Left cardiac atrium (tissue), 4 donors: ENCODE data around the gene CCDC167. TPM values are rescaled to one million over a fixed set of nuclear protein-coding genes. Genes with fewer than 3 reads are reported as not detected.

Experiments
- ATAC-seq, 2 donors: fragments of 200-7000 bp; cut with Tn5 transposase; one replicate each; pipeline ENCODE4 v1.9.1; 2020; ENCODE audit warnings: mild to moderate bottlenecking in 2 of 2, moderate library complexity in 2 of 2
- DNase-seq: peaks from one replicate; pipeline ENCODE4 v3.0.0-alpha.2; 2020
- intact Hi-C, 2 donors: fragments of 100-400 bp; cut with DNase I; formaldehyde crosslinking; loops; one replicate each; pipeline versions ENCODE4 v1.14.1 to v1.15.1; 2022 to 2023
- total RNA-seq, 2 donors: library from RNA; stranded (reverse); fragmentation: NEBNext Ultra II Directional; extraction: Animal tissue kit (Norgen Biotek cat#: 25700); gene quantifications; one replicate each; pipeline ENCODE4 v1.2.1, GENCODE V29; 2021
- donor health status: DM: no; HTN: yes; CAD: no.
- donor health status: DM: no; HTN: yes; CAD: no; lungs with severe emphysema.
- donor health status: DM: yes; HTN: yes; CAD: no.
- donor health status: Dilated cardiomyopathy.

The CCDC167 gene
- total RNA-seq, 2 donors from 2014 or later = 19.5 to 28.7 TPM

- ATAC-seq (peak; percentile 58 to 81), DNase-seq (no peak)
- intact Hi-C loops = loop anchor here in 1 of 2 donors (10.0 kb wide), 2 partner anchors 83 to 203 kb away; no protein-coding TSS in a partner anchor
These were observed 17.7 kb downstream of the CCDC167 start for GRCh38 chr6:37481711-37482605.

- intact Hi-C loops = loop anchor here in 1 of 2 donors (10.0 kb wide), 2 partner anchors 84 to 204 kb away; no protein-coding TSS in a partner anchor
- DNase-seq (no peak), ATAC-seq (no peak)
These were observed 18.6 kb downstream of the CCDC167 start for GRCh38 chr6:37480951-37481534.

GRCh38 chr6:37480118-37480736 is 19.5 kb downstream of the CCDC167 start:
- no peak for DNase-seq
- no peak for ATAC-seq
- intact Hi-C loops = loop anchor here in 1 of 2 donors (10.0 kb wide), 2 partner anchors 85 to 205 kb away; no protein-coding TSS in a partner anchor

GRCh38 chr6:37479266-37479854 is 20.3 kb downstream of the CCDC167 start:
- DNase-seq = no peak

GRCh38 chr6:37478827-37479226 is 20.9 kb downstream of the CCDC167 start:
- no peak for DNase-seq
- ATAC-seq = no peak
- intact Hi-C loops = no loop called here

More at GRCh38 chr6:37479266-37479854, 20.3 kb downstream of the CCDC167 start:
- intact Hi-C loops = no loop called here
- ATAC-seq = no peak

- DNase-seq (no peak), ATAC-seq (no peak)
- intact Hi-C loops = no loop called here
These were observed 21.8 kb downstream of the CCDC167 start for GRCh38 chr6:37477656-37478435.

- intact Hi-C loops = no loop called here
- DNase-seq = no peak
- no peak for ATAC-seq
These were observed 22.5 kb downstream of the CCDC167 start for GRCh38 chr6:37477191-37477590.

- intact Hi-C loops = no loop called here
- ATAC-seq (no peak), DNase-seq (no peak)
These were observed 25.4 kb downstream of the CCDC167 start for GRCh38 chr6:37474316-37474715.

GRCh38 chr6:37473364-37474095 is 26.2 kb downstream of the CCDC167 start:
- peak; percentile 90 to 92 for ATAC-seq
- intact Hi-C loops = no loop called here
- peak; percentile 79 for DNase-seq

- intact Hi-C loops = no loop called here
These were observed 32.0 kb downstream of the CCDC167 start for GRCh38 chr6:37467718-37468117.

GRCh38 chr6:37463110-37463509 is 36.6 kb downstream of the CCDC167 start:
- intact Hi-C loops = no loop called here
- ATAC-seq (no peak), DNase-seq (no peak)

More at GRCh38 chr6:37467718-37468117, 32.0 kb downstream of the CCDC167 start:
- DNase-seq (no peak), ATAC-seq (no peak)

GRCh38 chr6:37460805-37461204 is 38.9 kb downstream of the CCDC167 start:
- DNase-seq (no peak), ATAC-seq (no peak)
- intact Hi-C loops = no loop called here

- DNase-seq (no peak), ATAC-seq (no peak)
- intact Hi-C loops = no loop called here
These were observed 39.5 kb downstream of the CCDC167 start for GRCh38 chr6:37459981-37460800.

GRCh38 chr6:37456816-37457560 is 42.7 kb downstream of the CCDC167 start:
- intact Hi-C loops = no loop called here
- ATAC-seq = peak; percentile 56 to 94
- DNase-seq = peak; percentile 52

GRCh38 chr6:37456126-37456525 is 43.6 kb downstream of the CCDC167 start:
- DNase-seq (no peak), ATAC-seq (no peak)
- intact Hi-C loops = no loop called here

- ATAC-seq (peak; percentile 59 to 71), DNase-seq (no peak)
- intact Hi-C loops = no loop called here
These were observed 45.1 kb downstream of the CCDC167 start for GRCh38 chr6:37454420-37455140.
